ENCODE data around the gene TMUB1. TPM values are rescaled to one million over a fixed set of nuclear protein-coding genes. Genes with fewer than 3 reads are reported as not detected.

Gene TMUB1
- total RNA-seq, 3 donors from 2014 or later (not counting 1 experiment from before 2014, with no cell fraction given) = 44.1 to 49.8 (median 47.3) TPM

GRCh38 chr7:151109094-151110048 lies 26.1 kb upstream of the TMUB1 start:
- intact Hi-C loops (cut with micrococcal nuclease) = loop anchor here (2.0 kb wide), 1 partner anchor 81 kb away; the partner anchor contains the start of gene ABCB8
- H3K4me3 ChIP-seq (ENCODE audit: low read length) = no peak overlapping the region
- Mint-ChIP-seq H3K27me3 (ENCODE audit: low read depth in 2 of 2) (no peaks in the 10 kb centered on the region), H3K36me3 (no peaks in the 10 kb centered on the region), H3K27ac (no peak overlapping the region), H3K4me3 (no peak overlapping the region), H3K4me1 (peaks cover 0 to 14% of the 10 kb centered on the region in 2 donors), H3K9me3 (no peaks in the 10 kb centered on the region)
- WGBS (ENCODE audit: insufficient coverage) = 90% methylated on average over 15 of the region's 15 CpGs
- no peaks in the 10 kb centered on the region for H3K36me3 ChIP-seq (ENCODE audit: control insufficient read depth, insufficient read depth, low read length)
- no peak for DNase-seq
- ATAC-seq = no peak
- peaks cover 2% of the 10 kb centered on the region for H3K27me3 ChIP-seq (ENCODE audit: control insufficient read depth, insufficient read depth, low read length)
- H3K27ac ChIP-seq (ENCODE audit: low read length) = no peak overlapping the region
- peaks cover 8% of the 10 kb centered on the region for H3K4me1 ChIP-seq (ENCODE audit: control insufficient read depth, insufficient read depth, low read length)
- TF ChIP-seq CTCF (IDR thresholded peaks at IDR 0.05) = no peak
- H3K9me3 ChIP-seq (ENCODE audit: control insufficient read depth, insufficient read depth, low read length) = no peaks in the 10 kb centered on the region

GRCh38 chr7:151107882-151108281 lies 24.6 kb upstream of the TMUB1 start:
- Mint-ChIP-seq H3K27me3 (ENCODE audit: low read depth in 2 of 2) (no peaks in the 10 kb centered on the region), H3K4me3 (no peak overlapping the region), H3K4me1 (peaks cover 0 to 14% of the 10 kb centered on the region in 2 donors), H3K27ac (no peak overlapping the region), H3K36me3 (no peaks in the 10 kb centered on the region), H3K9me3 (no peaks in the 10 kb centered on the region)
- no peaks in the 10 kb centered on the region for H3K27me3 ChIP-seq (ENCODE audit: control insufficient read depth, insufficient read depth, low read length)
- H3K9me3 ChIP-seq (ENCODE audit: control insufficient read depth, insufficient read depth, low read length) = no peaks in the 10 kb centered on the region
- no peak for TF ChIP-seq CTCF (IDR thresholded peaks at IDR 0.05)
- H3K36me3 ChIP-seq (ENCODE audit: control insufficient read depth, insufficient read depth, low read length) = no peaks in the 10 kb centered on the region
- intact Hi-C loops (cut with micrococcal nuclease) = no loop called here
- DNase-seq (no peak), ATAC-seq (no peak)
- 91% methylated on average over 10 of the region's 10 CpGs for WGBS (ENCODE audit: insufficient coverage)
- H3K27ac ChIP-seq (ENCODE audit: low read length) = no peak overlapping the region
- no peak overlapping the region for H3K4me3 ChIP-seq (ENCODE audit: low read length)
- peaks cover 8% of the 10 kb centered on the region for H3K4me1 ChIP-seq (ENCODE audit: control insufficient read depth, insufficient read depth, low read length)

- no peak overlapping the region for H3K27ac ChIP-seq (ENCODE audit: low read length)
- no peak for TF ChIP-seq CTCF (IDR thresholded peaks at IDR 0.05)
- ATAC-seq (no peak), DNase-seq (no peak)
- WGBS (ENCODE audit: insufficient coverage) = 74% methylated on average over 23 of the region's 23 CpGs
- no peaks in the 10 kb centered on the region for H3K27me3 ChIP-seq (ENCODE audit: control insufficient read depth, insufficient read depth, low read length)
- no peak overlapping the region for H3K4me3 Mint-ChIP-seq
- no peak overlapping the region for H3K27ac Mint-ChIP-seq
- no peaks in the 10 kb centered on the region for H3K9me3 Mint-ChIP-seq
- H3K36me3 ChIP-seq (ENCODE audit: control insufficient read depth, insufficient read depth, low read length) = no peaks in the 10 kb centered on the region
- intact Hi-C loops (cut with micrococcal nuclease) = no loop called here
- no peak overlapping the region for H3K4me3 ChIP-seq (ENCODE audit: low read length)
- H3K9me3 ChIP-seq (ENCODE audit: control insufficient read depth, insufficient read depth, low read length) = no peaks in the 10 kb centered on the region
- H3K36me3 Mint-ChIP-seq = no peaks in the 10 kb centered on the region
- peaks cover 0 to 6% of the 10 kb centered on the region in 2 donors for H3K4me1 Mint-ChIP-seq
- no peaks in the 10 kb centered on the region for H3K27me3 Mint-ChIP-seq (ENCODE audit: low read depth in 2 of 2)
- no peaks in the 10 kb centered on the region for H3K4me1 ChIP-seq (ENCODE audit: control insufficient read depth, insufficient read depth, low read length)
These were observed 21.3 kb upstream of the TMUB1 start for GRCh38 chr7:151104411-151105235.

All from natural killer cell (primary cell).